OCI-LY7 (cell line): ENCODE results near the gene GALNT14. TPM values are rescaled to one million over a fixed set of nuclear protein-coding genes. Genes with fewer than 3 reads are reported as not detected.

Experiments used
- BruUV-seq: library from RNA; stranded (reverse); fragments of 400-500 nt; replicated peaks from 2 replicates; lab custom pipeline; 2021; lab: Mats Ljungman, UMichigan
- CTCF ChIA-PET: fragments of 300-600 bp; sonication (Branson Sonifier 250); formaldehyde crosslinking; loops from one replicate; lab custom pipeline; 2022; ENCODE audit warnings: antibody characterized with exemption; ENCODE audit not compliant: unreplicated experiment; lab: Charles Lee
- POLR2A ChIA-PET: fragments of 300-600 bp; sonication (Branson Sonifier 250); formaldehyde crosslinking; loops from one replicate; lab custom pipeline; 2022; ENCODE audit warnings: antibody characterized with exemption; lab: Charles Lee
- DNase-seq: peaks from one replicate; pipeline ENCODE4 v3.0.0-alpha.2; 2015; ENCODE audit warnings: low spot score
- H2AFZ ChIP-seq: fragments of 200-600 bp; sonication (generic), shearing (Covaris generic); 2 replicates; pipeline ENCODE4 v1.6.1; 2014; ENCODE audit warnings: mild to moderate bottlenecking, antibody characterized with exemption, low read length, moderate library complexity
- H3K27ac ChIP-seq: fragments of 200-600 bp; sonication (generic); 2 replicates; pipeline ENCODE4 v1.5.1; 2014; ENCODE audit warnings: mixed run types, low read depth, mild to moderate bottlenecking, moderate library complexity, low read length, inconsistent platforms; ENCODE audit not compliant: poor library complexity, severe bottlenecking
- H3K36me3 ChIP-seq: fragments of 200-600 bp; sonication (generic); 2 replicates; pipeline ENCODE4 v1.6.1; 2014; ENCODE audit warnings: mild to moderate bottlenecking, antibody characterized with exemption, low read length, moderate library complexity, mixed read lengths; ENCODE audit not compliant: insufficient read depth
- H3K4me1 ChIP-seq: fragments of 200-600 bp; sonication (generic); 2 replicates; pipeline ENCODE4 v1.5.1; 2014; ENCODE audit warnings: mild to moderate bottlenecking, low read length; ENCODE audit not compliant: insufficient read depth, poor library complexity, severe bottlenecking
- H3K4me2 ChIP-seq: fragments of 200-600 bp; sonication (generic); 2 replicates; pipeline ENCODE4 v1.6.1; 2014; ENCODE audit warnings: mild to moderate bottlenecking, low read length
- H3K4me3 ChIP-seq: fragments of 200-600 bp; sonication (generic); 2 replicates; pipeline ENCODE4 v1.5.1; 2014; ENCODE audit warnings: mild to moderate bottlenecking, low read depth, low read length; ENCODE audit not compliant: poor library complexity, severe bottlenecking
- H3K79me2 ChIP-seq: fragments of 200-600 bp; sonication (generic); 2 replicates; pipeline ENCODE4 v1.6.1; 2016; ENCODE audit warnings: low read depth, mild to moderate bottlenecking, low read length, moderate library complexity, mixed read lengths; ENCODE audit not compliant: insufficient read depth
- H3K9me2 ChIP-seq: fragments of 200-600 bp; sonication (generic); 2 replicates; pipeline ENCODE4 v1.6.1; 2016; ENCODE audit warnings: mild to moderate bottlenecking, low read length, mixed read lengths; ENCODE audit not compliant: insufficient read depth
- H3K9me3 ChIP-seq: fragments of 200-600 bp; sonication (generic); 2 replicates; pipeline ENCODE4 v1.6.1; 2014; ENCODE audit warnings: mild to moderate bottlenecking, mixed run types, low read length, mixed read lengths
- H4K20me1 ChIP-seq: fragments of 200-600 bp; sonication (generic); 2 replicates; pipeline ENCODE4 v1.6.1; 2014; ENCODE audit warnings: mild to moderate bottlenecking, antibody characterized with exemption, low read length, moderate library complexity, mixed read lengths; ENCODE audit not compliant: insufficient read depth
- EZH2phosphoT487 ChIP-seq: fragments of 200-600 bp; sonication (generic); IDR thresholded peaks from 2 replicates; pipeline ENCODE4 v1.6.1; 2018; ENCODE audit warnings: low read depth, borderline replicate concordance, mild to moderate bottlenecking, mixed run types, antibody characterized with exemption, low read length, moderate library complexity, mixed read lengths
- intact Hi-C: fragments of 100-400 bp; cut with micrococcal nuclease; formaldehyde crosslinking; loops from one replicate; pipeline ENCODE4 v1.10.0; 2022; ENCODE audit not compliant: unreplicated experiment
- total RNA-seq, 2 experiments: library from RNA; depleted of rRNA in 1 of 2; stranded (reverse); fragments of >200 nt in 1 of 2; shearing (Covaris generic) in 1 of 2; gene quantifications; 2 replicates each; pipeline ENCODE4 v1.2.3, GENCODE V29; 2014 to 2022
- TF ChIP-seq, protein P1 (sequence below): fragments of 200-600 bp; sonication (generic); conservative IDR thresholded peaks from 2 replicates; pipeline ENCODE4 v1.5.1; 2014; ENCODE audit warnings: mild to moderate bottlenecking, antibody characterized with exemption, low read length, moderate library complexity, mixed read lengths

GALNT14 gene
- total RNA-seq, 2 experiments from 2014 or later = 14.8 to 25.6 TPM

DNA sequence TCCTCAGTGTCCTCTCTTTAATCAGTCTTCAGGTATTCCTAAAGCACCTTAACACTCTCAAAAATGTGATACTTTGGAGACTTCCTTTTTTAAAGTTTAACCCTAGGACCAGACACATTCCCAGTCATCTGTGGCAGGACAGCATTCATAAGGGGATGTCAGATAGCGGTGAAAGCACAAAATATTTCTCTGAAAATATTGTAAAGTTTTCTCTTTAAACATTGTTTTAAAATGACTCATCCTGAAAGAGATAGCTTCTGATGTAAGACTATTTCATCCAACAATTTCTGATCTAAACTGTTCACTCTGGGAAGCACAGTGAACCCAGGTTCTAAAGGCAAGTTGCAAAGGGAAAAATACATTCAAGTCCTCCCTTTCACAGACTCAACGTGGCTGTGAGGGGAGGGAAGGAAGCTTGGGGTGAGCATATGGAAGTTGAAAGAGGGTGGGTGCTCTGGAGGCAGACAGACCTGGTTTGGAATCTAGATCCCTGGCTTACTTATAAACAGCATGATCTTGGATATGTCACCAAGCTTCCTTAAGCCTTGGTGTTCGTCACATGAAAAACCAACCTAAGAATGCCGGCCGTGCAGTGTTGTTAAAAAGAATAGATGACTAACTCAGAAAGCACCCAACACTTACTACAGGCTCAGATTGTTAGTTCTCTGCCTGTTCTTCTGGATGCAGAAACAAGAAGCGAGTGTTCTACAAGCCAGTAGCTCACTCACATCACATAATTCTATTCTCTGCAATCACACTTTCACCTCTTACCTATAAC, 12.1 kb downstream of the GALNT14 start:
- Histone ChIP-seq H3K27ac (no peak overlapping the region), H2AFZ (no peak overlapping the region), H3K36me3 (peaks cover 10% of the 10 kb centered on the region; the same call in 1 of the 2 replicates), H3K4me1 (no peaks in the 10 kb centered on the region), H3K9me3 (no peaks in the 10 kb centered on the region), H3K79me2 (peaks cover 19% of the 10 kb centered on the region), H4K20me1 (0 out of 2 replicates have a peak, but pooled peaks cover 11% of the 10 kb centered on the region), H3K4me3 (no peak overlapping the region), H3K9me2 (no peaks in the 10 kb centered on the region), H3K4me2 (no peak overlapping the region)
- DNase-seq = no peak
- intact Hi-C loops = no loop called here
- ChIA-PET CTCF (no interaction called here), POLR2A (interaction anchor here (0.6 kb wide), 1 partner anchor 415 kb away, joined by 3 read pairs; no protein-coding TSS in a partner anchor)
- TF ChIP-seq, protein P1, sequence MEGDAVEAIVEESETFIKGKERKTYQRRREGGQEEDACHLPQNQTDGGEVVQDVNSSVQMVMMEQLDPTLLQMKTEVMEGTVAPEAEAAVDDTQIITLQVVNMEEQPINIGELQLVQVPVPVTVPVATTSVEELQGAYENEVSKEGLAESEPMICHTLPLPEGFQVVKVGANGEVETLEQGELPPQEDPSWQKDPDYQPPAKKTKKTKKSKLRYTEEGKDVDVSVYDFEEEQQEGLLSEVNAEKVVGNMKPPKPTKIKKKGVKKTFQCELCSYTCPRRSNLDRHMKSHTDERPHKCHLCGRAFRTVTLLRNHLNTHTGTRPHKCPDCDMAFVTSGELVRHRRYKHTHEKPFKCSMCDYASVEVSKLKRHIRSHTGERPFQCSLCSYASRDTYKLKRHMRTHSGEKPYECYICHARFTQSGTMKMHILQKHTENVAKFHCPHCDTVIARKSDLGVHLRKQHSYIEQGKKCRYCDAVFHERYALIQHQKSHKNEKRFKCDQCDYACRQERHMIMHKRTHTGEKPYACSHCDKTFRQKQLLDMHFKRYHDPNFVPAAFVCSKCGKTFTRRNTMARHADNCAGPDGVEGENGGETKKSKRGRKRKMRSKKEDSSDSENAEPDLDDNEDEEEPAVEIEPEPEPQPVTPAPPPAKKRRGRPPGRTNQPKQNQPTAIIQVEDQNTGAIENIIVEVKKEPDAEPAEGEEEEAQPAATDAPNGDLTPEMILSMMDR = no peak
- TF ChIP-seq EZH2phosphoT487 = no peak
- BruUV-seq = no TSS peak

DNA sequence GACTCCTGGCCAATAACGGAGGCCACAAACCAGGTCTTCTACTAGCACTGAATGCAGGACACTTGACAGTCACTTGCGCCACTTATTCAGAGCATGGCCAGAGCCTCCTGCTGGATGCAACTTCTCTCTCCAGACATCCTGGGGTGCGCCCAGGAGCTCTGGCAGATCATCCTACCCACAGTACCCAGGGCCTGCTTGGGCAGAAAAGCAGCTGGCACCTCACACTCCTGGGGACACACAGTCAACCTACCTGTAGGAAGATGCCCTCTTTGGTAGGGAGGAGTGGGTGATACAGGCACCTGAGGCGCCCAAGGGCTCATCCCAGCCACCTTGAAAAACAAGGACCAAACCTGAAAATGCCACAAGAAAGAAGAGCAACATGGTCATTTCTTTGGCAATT, 13.3 kb downstream of the GALNT14 start:
- peaks cover 10% of the 10 kb centered on the region; the same call in 1 of the 2 replicates for H3K36me3 ChIP-seq
- CTCF ChIA-PET = no interaction called here
- intact Hi-C loops = no loop called here
- H3K4me2 ChIP-seq = no peak overlapping the region
- peaks cover 19% of the 10 kb centered on the region for H3K79me2 ChIP-seq
- 0 out of 2 replicates have a peak, but pooled peaks cover 11% of the 10 kb centered on the region for H4K20me1 ChIP-seq
- BruUV-seq = no TSS peak
- TF ChIP-seq, protein P1 = no peak
- TF ChIP-seq EZH2phosphoT487 = no peak
- POLR2A ChIA-PET = no interaction called here
- no peak for DNase-seq
- no peak overlapping the region for H3K27ac ChIP-seq
- H3K4me3 ChIP-seq = no peak overlapping the region
- H3K9me3 ChIP-seq = no peaks in the 10 kb centered on the region
- no peaks in the 10 kb centered on the region for H3K9me2 ChIP-seq
- no peaks in the 10 kb centered on the region for H3K4me1 ChIP-seq
- no peak overlapping the region for H2AFZ ChIP-seq

DNA sequence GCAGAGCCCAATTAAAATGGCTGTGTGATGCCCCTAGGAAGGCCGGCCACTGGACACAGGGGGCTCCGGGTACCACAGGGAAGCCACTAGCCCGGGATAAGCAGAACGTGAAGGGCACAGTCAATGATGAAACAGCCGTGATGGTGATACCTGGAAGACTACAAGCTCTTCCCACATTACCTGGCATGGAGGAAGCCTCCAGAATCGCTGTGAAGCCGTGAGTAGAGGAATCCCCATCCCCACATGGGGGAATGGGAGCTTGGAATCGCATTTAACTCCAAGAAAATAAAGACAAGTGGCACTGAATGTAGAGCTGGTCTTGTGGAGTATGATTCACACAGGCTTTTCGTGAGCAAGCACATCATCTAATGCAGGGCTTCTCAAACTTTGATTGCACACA, 16.1 kb downstream of the GALNT14 start:
- TF ChIP-seq, protein P1 = no peak
- TF ChIP-seq EZH2phosphoT487 = no peak
- ChIA-PET CTCF (no interaction called here), POLR2A (interaction anchor here (0.6 kb wide), 2 partner anchors 50 to 384 kb away, joined by 3 read pairs; no protein-coding TSS in a partner anchor)
- no TSS peak for BruUV-seq
- H3K4me2 ChIP-seq = no peak overlapping the region
- H3K27ac ChIP-seq = no peak overlapping the region
- no peaks in the 10 kb centered on the region for H3K9me2 ChIP-seq
- intact Hi-C loops = no loop called here
- peaks cover 8% of the 10 kb centered on the region; the same call in 1 of the 2 replicates for H3K79me2 ChIP-seq
- no peak overlapping the region for H2AFZ ChIP-seq
- H3K4me3 ChIP-seq = no peak overlapping the region
- no peak for DNase-seq
- no peaks in the 10 kb centered on the region for H3K4me1 ChIP-seq
- H4K20me1 ChIP-seq = 0 out of 2 replicates have a peak, but pooled peaks cover 6% of the 10 kb centered on the region
- H3K36me3 ChIP-seq = peaks cover 10% of the 10 kb centered on the region; the same call in 1 of the 2 replicates
- no peaks in the 10 kb centered on the region for H3K9me3 ChIP-seq
